HuH-7.5 (cell line): Measurements from ENCODE around the gene MAP6.
"Not testable (repeated sequence)": the region's sequence is repeated elsewhere in the genome, so short reads cannot be mapped to it uniquely, and the experiment has no call there.

ENCODE experiments used
- DNase-seq: peaks from one replicate; pipeline ENCODE4 v3.0.0; 2011; ENCODE audit warnings: low spot score

Gene MAP6

DNA sequence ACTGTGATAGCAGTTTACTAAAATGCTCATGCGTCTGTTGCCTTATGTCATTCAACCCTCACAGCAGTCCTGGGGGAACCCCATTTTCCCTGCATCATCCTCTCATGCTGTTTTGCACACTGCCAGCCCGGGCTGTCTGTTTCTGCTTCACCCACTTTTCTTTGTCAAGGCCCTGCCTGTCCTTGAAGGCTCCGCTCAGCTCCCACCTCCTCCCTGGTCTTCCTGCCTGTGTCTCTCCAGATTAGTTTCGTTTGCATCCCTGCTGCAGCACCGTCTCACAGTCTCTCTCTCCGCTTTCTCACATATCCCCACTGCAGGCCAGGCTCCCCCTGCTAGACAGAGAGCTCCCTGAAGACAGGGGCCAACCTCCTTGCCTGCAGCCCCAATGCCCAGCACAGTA, 76.9 kb downstream of the MAP6 start:
- no peak for DNase-seq

GRCh38 chr11:75591371-75591770, 77.5 kb downstream of the MAP6 start:
- DNase-seq = no peak

- DNase-seq = no peak
Measured at GRCh38 chr11:75589933-75590332, 78.9 kb downstream of the MAP6 start.

DNA sequence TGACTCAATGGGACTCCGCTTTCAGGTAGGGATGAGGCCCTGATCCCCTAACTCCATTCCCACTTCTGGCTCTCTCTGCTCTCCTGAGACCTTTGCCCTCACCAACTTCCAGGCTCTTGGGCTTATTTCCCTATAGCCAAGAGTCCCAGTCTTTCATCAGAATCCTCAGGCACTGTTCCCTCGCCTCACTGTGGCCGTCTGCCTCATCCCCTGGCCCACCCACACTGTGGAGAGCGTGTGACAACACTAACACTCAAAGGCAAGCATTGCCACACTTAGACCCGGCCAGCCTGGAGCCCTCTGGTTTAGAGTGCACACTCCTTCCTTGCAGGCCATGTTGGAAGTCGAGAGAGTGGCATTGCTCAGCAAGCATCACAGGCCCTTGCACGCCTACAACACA, 79.8 kb downstream of the MAP6 start:
- DNase-seq = no peak

- DNase-seq = peak; percentile 66
Measured at GRCh38 chr11:75588051-75588481, 80.8 kb downstream of the MAP6 start.

GRCh38 chr11:75586395-75586794, 82.4 kb downstream of the MAP6 start:
- DNase-seq = no peak

DNA sequence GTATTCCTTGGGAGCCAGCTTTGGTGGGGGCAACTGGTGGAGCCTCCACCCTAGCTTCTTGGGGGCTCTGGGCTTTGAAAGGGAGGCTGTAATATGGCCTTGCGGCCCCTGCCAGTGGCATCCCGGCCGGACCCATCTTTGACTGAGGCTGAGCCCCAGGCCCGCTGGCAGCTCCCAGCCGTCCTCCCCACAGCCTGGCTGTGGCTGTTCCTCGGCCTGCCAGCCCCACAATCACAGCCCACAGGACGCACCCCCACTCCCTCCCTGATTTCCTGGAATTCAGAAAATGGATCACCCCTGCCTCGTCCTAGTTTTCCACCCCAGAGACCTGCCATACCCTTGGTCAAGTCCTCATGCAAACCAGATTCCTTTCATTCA, 83.6 kb downstream of the MAP6 start:
- DNase-seq = no peak

- DNase-seq = not testable (repeated sequence)
Measured at GRCh38 chr11:75584659-75585292, 84.1 kb downstream of the MAP6 start.

DNA sequence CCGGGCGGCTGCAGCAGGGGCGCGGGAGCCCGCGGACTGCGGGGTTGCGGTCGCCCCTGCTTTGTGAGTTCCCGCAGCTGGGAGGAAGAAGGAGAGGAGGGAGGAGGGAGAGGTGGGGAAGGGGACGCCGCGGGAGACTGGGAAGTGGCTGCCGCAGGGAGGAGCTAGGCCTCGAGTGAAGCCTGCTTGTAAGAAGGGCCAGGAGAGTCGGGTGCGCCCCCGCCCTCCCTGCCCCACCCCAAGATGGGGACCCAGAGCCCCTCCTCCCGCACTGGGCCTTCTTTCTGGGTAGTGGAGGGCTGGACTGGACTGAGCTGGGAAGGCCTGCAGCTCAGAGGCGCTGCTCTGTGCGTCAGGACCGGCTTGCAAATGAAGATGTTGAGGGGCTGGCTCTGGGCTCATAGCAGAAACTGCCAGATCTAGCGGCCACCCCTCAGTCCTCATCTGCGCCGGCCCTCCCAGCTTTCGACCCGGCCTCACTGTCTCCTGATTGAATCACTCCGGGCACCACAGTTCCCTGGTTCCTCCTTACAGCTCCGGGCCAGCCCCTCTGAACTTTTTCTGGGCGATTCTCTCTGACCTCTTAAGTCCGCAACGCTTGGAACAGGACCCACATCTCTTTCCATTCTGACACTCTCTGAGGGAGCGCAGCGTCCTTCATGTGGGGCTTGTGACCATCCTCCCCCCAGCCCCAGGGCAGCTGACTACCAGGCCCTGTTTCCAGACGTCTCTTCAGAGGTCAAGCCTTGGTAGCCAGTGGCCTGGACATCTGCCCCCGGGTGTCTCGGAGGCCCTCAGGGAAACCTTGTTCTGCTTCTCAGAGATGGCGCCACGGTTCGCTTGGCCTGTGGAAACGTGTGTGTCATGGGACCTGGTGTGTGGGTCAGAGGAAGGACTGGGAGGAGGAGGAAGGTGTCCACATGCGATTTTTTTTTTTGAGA, 84.8 kb downstream of the MAP6 start:
- peak; percentile 38 for DNase-seq

DNA sequence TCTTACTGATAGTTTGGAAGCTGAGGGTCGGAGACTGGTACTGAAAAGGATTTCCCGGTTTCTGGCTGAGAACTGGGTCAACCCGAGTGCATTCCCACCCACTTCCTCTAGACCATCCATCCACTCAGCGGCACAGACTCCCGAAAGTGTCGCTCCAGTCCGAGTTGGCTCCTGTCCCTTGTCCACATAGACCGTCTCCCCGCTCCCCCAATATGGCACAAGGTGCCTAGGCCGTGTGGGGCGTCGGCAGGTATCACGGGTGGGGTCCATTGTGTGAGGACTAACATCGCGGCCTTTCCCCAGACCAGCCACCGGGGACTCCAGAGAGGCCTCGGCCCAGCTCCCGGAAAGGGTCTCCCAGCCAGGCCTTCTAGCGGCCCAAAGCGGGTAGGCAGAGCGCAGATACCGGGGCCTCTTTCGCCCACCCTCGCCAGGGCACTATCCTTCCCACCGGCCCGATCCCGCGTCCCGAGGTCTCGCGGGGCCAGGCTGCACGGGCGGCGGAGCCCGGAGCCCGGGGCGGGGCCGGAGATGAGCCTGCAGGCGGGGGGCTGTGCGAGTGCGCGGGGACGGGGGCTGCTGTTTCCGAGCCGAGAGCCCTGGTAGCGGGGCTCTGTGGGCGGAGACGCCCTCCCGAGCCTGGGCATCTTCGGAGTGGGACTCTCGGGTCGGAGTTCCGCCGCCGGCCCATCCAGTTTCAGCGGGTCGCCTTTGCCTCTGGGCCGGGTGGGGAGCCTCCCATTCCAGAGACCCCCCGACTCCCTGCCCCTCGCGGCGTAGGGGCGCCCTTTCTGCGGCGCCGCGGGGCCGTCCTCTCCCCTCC, 85.7 kb downstream of the MAP6 start:
- DNase-seq = peak; percentile 84

- no peak for DNase-seq
Measured at GRCh38 chr11:75582506-75582894, 86.3 kb downstream of the MAP6 start.

GRCh38 chr11:75579841-75580240, 89.0 kb downstream of the MAP6 start:
- no peak for DNase-seq

- DNase-seq = no peak
Measured at GRCh38 chr11:75578977-75579376, 89.9 kb downstream of the MAP6 start.

- peak; percentile 59 for DNase-seq
Measured at GRCh38 chr11:75577207-75577606, 91.6 kb downstream of the MAP6 start.

DNA sequence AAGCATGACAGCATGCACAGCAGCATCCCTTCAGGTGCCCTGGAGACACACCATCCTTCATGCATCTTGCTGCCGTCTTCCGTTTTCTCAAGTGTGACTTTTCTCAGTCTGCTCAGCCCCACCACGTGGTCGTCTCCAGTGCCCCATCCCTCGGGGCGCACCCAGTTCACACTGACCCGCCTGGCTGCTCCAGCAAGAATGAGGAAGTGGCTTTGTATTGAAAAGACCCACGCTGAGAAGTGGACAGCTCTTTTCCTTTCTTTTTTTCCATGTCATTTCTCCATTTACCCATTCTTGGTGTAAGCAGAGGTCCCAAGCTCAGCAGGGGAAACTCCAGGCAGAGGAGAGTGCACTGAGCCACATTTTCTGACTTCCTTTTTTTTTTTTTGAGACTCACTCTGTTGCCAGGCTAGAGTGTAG, 92.3 kb downstream of the MAP6 start:
- no peak for DNase-seq

GRCh38 chr11:75576017-75576416, 92.8 kb downstream of the MAP6 start:
- no peak for DNase-seq

DNA sequence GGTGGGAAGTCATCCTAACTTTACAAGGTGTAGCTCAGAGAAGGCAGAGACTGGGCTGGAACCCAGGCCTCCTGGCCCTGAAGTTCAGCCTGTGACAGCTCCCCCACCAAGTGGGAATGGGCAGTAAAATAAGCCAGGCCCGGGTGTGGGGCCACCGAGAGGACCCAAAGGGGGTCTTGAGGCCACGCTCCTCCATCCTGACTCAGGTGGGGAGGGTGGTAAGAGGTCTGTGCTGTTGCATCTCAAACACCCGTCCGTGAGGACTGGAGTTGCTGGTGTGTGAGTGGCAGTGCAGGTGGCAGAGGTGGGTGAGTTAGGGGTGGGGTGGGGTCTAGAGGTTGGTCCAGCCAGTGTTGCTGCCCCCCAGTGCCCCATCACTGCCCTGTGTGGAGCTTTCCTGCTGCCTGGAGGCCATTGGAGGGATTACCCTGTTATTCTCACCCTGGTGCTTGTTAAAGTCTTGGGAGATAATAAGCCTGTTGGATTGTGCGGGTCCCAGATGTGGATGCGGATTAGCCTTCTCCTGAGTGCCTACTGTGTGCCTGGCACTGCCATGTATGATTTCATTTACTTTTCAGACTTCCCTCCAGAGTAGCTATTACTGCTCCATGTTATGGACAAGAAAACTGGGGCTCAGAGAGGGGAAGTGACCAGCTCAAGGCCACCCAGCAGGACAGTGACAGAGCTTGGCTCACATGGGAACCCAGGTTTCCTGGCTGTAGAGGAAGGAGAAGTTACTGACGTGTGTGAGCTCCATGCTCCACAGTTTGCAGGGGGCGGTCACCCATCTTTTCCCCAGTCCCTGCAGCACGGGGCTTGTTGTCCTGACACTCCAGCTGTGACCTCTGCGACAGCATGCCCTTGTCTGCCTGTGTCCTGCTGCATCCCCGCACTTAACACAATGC, 93.9 kb downstream of the MAP6 start:
- DNase-seq = no peak

GRCh38 chr11:75572744-75573143, 96.1 kb downstream of the MAP6 start:
- no peak for DNase-seq

GRCh38 chr11:75571625-75572024, 97.2 kb downstream of the MAP6 start:
- DNase-seq = no peak

DNA sequence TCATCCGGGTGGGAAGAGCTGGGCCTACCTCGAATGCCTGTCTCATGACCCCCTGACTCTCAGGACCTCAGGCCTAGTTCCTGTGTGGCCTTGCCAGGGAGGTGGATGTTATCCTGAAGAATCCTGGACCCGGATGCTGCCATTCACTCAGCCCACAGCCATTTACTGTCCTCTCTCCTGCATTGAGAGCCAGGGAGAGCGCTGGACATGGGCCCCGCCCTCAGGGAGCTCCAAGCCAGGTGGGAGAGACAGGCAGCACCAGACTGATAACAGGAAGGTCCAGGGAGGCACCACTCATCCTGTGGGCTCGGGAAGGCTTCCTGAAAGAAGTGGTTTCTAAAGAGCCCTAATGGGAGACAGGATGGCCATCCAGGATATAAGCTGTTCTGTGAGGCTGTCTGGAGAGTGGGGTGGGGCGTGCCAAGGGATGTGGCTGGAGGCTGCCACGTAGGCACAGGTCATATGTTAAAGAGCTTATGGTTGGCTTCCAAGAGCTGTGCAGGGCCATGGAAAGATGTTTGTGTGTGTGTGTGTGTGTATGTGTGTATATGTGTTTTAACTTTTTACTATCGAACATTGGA, 98.2 kb downstream of the MAP6 start:
- DNase-seq = no peak

DNA sequence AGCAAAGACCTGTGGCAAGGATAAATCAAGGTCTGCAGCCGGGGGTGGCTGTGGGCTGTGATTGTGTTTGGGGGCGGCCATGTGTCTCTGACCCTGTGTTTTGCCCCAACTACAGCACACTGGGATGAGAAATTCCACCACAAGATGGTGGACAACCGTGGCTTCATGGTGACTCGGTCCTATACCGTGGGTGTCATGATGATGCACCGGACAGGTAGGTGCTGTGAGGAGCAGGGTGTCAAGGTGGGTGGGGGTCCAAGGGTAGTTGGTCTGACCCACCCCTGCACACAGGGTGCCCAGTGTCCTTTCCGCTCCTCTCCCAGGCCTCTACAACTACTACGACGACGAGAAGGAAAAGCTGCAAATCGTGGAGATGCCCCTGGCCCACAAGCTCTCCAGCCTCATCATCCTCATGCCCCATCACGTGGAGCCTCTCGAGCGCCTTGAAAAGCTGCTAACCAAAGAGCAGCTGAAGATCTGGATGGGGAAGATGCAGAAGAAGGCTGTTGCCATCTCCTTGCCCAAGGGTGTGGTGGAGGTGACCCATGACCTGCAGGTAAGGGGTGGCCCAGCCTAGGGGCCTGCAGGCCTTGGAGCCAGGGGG, 100.1 kb downstream of the MAP6 start:
- no peak for DNase-seq
